Testis (tissue), 3 donors: ENCODE measurements around the gene HSD17B10. TPM values are rescaled to one million over a fixed set of nuclear protein-coding genes. Genes with fewer than 3 reads are reported as not detected.

Experiments used
- DNase-seq: peaks from one replicate; pipeline ENCODE4 v3.0.0-alpha.2; 2019
- H3K27ac ChIP-seq, 2 donors: fragments of 200-600 bp; sonication (generic); one replicate each; pipeline ENCODE4 v1.5.1; 2019
- H3K27me3 ChIP-seq: fragments of 200-600 bp; sonication (generic); one replicate; pipeline ENCODE4 v1.5.1; 2019
- H3K36me3 ChIP-seq: fragments of 200-600 bp; sonication (generic); one replicate; pipeline ENCODE4 v1.5.1; 2017; ENCODE audit warnings: low read depth; ENCODE audit errors: missing control alignments
- H3K4me1 ChIP-seq: fragments of 200-600 bp; sonication (generic); one replicate; pipeline ENCODE4 v1.5.1; 2019
- H3K4me3 ChIP-seq, 2 donors: fragments of 200-600 bp; sonication (generic); one replicate each; pipeline ENCODE4 v1.5.1; 2017 to 2019
- H3K9me3 ChIP-seq: fragments of 200-600 bp; sonication (generic); one replicate; pipeline ENCODE4 v1.5.1; 2017
- POLR2A ChIP-seq: fragments of 450-650 bp; IDR thresholded peaks from one replicate; pipeline ENCODE4 v1.6.1; 2017; ENCODE audit warnings: antibody characterized with exemption, mild to moderate bottlenecking, moderate library complexity
- WGBS, 2 donors: methylation state at CpG; one replicate each; pipeline ENCODE4 v1.1.5; 2018; 5-methylcytosine and 5-hydroxymethylcytosine counted together
- intact Hi-C: fragments of 100-400 bp; cut with DNase I; formaldehyde crosslinking; loops from one replicate; pipeline ENCODE4 v1.15.1; 2023; ENCODE audit warnings: low total_unique reads
- polyA plus RNA-seq: library from polyadenylated mRNA; stranded (reverse); fragments of 350-450 nt; fragmentation: Illumina TruSeq; extraction: RNeasy Lipid Tissue Mini Kit (QIAGEN cat#74804); gene quantifications from one replicate; pipeline ENCODE4 v1.2.3, GENCODE V29; 2014; ENCODE audit warnings: low read depth, low replicate concordance; ENCODE audit not compliant: insufficient read depth
- total RNA-seq, 2 donors: library from RNA; depleted of rRNA; stranded (reverse); fragments of >200 nt; gene quantifications; one replicate each; pipeline ENCODE4 v1.2.3, GENCODE V29; 2016
- TF ChIP-seq, protein P1 (sequence below), 3 experiments: fragments of 450-650 bp in 2 of 3; fragments of 200-600 bp in 1 of 3; sonication (generic) in 1 of 3; IDR thresholded peaks; one replicate each; pipeline ENCODE4 v1.5.1; 2016 to 2019; ENCODE audit warnings: antibody characterized with exemption in 3 of 3, mild to moderate bottlenecking in 2 of 3, moderate library complexity in 1 of 3

Gene HSD17B10
- total and polyA plus RNA-seq, 3 donors from 2014 or later: 38.4 to 54.8 (median 44.8) TPM

DNA sequence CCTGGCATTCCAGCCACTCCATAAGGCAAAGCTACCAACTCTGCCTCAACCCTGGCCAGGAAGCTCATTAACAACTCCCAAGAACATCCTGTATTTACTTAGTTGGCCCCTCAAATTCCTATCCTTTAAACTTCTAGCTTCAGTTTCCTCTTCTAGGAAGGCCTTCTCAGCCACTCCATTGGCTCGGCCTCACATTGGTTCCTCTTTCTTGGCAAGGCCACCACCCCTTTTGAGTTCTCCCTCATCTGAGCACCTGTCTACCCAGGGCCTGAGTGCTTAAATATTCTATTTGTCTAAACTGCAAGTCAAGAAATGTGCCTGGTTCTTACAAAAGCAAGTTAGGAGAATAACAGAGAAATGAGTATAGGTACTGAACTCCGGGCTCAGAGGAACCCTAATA, 21.7 kb downstream of the HSD17B10 start:
- Histone ChIP-seq H3K27me3 (no peaks in the 10 kb centered on the region), H3K4me1 (no peaks in the 10 kb centered on the region), H3K9me3 (no peaks in the 10 kb centered on the region), H3K36me3 (no peaks in the 10 kb centered on the region), H3K27ac (no peak overlapping the region), H3K4me3 (no peak overlapping the region)
- TF ChIP-seq POLR2A: no peak
- TF ChIP-seq, protein P1, sequence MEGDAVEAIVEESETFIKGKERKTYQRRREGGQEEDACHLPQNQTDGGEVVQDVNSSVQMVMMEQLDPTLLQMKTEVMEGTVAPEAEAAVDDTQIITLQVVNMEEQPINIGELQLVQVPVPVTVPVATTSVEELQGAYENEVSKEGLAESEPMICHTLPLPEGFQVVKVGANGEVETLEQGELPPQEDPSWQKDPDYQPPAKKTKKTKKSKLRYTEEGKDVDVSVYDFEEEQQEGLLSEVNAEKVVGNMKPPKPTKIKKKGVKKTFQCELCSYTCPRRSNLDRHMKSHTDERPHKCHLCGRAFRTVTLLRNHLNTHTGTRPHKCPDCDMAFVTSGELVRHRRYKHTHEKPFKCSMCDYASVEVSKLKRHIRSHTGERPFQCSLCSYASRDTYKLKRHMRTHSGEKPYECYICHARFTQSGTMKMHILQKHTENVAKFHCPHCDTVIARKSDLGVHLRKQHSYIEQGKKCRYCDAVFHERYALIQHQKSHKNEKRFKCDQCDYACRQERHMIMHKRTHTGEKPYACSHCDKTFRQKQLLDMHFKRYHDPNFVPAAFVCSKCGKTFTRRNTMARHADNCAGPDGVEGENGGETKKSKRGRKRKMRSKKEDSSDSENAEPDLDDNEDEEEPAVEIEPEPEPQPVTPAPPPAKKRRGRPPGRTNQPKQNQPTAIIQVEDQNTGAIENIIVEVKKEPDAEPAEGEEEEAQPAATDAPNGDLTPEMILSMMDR (IDR thresholded peaks at IDR 0.05): no peak
- no peak for DNase-seq
- intact Hi-C loops: no loop called here
- WGBS, 2 donors: 87 to 96% methylated on average over 2 of the region's 2 CpGs

DNA sequence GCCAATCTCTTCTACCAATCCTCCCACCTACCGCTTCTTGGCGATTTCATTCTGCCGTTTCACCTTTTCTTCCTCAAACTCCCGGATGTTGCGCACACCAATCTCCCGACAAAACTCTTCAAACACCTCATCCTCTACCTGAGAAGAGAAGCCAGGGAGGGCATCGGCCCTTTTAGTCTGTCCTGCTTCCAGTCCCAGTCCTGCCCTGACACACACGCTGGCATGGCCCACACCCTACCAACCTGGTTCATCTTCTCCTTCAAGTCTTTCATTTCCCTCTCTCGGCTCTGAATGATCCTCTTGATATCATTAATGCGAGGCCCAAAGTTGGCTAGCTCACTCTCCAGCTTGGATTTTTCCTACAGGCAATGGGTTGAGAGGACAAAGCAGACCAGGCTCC, 30.6 kb downstream of the HSD17B10 start:
- Histone ChIP-seq H3K9me3 (no peaks in the 10 kb centered on the region), H3K4me1 (no peaks in the 10 kb centered on the region), H3K27ac (no peak overlapping the region), H3K27me3 (no peaks in the 10 kb centered on the region), H3K36me3 (no peaks in the 10 kb centered on the region), H3K4me3 (no peak overlapping the region)
- intact Hi-C loops: no loop called here
- TF ChIP-seq POLR2A: no peak
- TF ChIP-seq, protein P1 (IDR thresholded peaks at IDR 0.05): no peak
- 94 to 95% methylated on average over 10 of the region's 10 CpGs for WGBS, 2 donors
- no peak for DNase-seq

DNA sequence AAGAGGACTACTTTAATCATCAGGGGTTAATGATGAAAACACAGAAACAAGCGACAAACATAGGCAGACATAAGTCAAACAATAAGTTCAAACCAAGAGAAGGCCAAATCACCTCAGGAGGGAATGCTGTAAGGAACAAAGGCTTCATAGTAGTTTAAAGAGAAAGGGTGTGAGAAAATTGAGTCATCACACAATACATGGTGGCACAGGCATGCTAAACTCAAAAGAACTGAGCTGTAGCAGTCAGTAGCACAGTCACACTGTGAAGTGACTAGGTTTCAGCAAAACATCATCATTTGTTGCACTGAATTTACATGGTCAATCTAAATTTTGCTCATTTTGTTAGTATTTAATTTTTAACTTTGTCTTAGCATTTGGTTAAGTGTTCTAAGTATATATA, 36.0 kb downstream of the HSD17B10 start:
- H3K27ac ChIP-seq: no peak overlapping the region
- WGBS, 2 donors: 93 to 100% methylated on average over 1 of the region's 1 CpG
- no peaks in the 10 kb centered on the region for H3K36me3 ChIP-seq
- DNase-seq: no peak
- TF ChIP-seq, protein P1 (IDR thresholded peaks at IDR 0.05): no peak
- TF ChIP-seq POLR2A: no peak
- H3K4me1 ChIP-seq: no peaks in the 10 kb centered on the region
- no peaks in the 10 kb centered on the region for H3K9me3 ChIP-seq
- no peaks in the 10 kb centered on the region for H3K27me3 ChIP-seq
- intact Hi-C loops: no loop called here
- H3K4me3 ChIP-seq: no peak overlapping the region

DNA sequence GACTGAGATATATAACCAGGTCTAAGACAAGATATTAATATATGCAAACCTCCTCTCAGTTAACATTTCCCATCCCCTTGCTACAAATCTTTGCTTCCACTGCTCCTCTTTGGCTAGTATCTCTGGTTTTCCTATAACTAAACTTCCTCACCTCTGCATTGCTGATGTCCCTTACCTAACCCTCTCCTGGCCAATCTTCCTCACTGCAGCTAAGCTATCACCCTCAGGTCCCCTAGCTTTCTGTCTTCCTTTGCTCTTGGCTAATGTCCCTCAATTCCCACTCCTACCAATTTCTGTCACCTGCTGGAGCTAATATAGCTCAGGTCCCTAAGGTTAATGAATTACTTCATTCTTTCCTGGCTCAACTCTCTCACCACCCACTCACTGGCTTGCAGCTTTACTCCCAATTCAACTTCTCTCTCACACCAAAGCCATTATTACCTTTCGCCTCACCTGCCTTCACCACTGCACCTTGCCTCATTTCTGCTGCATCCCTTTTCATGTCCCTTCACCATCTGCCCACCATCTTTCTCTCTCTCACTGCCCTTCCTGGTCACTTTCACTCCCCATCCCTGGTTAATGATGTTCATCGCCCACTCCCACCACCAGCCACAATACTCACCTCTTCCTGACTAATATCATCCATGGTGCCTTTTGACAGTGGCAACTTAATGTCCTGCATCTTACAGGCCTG, 38.4 kb downstream of the HSD17B10 start:
- WGBS, 2 donors: 94 to 100% methylated on average over 2 of the region's 2 CpGs
- Histone ChIP-seq H3K9me3 (no peaks in the 10 kb centered on the region), H3K27ac (no peak overlapping the region), H3K27me3 (no peaks in the 10 kb centered on the region), H3K36me3 (no peaks in the 10 kb centered on the region), H3K4me1 (no peaks in the 10 kb centered on the region), H3K4me3 (no peak overlapping the region)
- DNase-seq: no peak
- intact Hi-C loops: no loop called here
- no peak for TF ChIP-seq POLR2A
- TF ChIP-seq, protein P1 (IDR thresholded peaks at IDR 0.05): no peak
